Tibial artery (tissue), 4 donors: ENCODE data around the gene GALE.
A peak's percentile ranks its signal among the peaks of the same experiment; 100 is the strongest.

ENCODE experiments used
- DNase-seq, 2 donors: peaks; one replicate each; pipeline ENCODE4 v3.0.0-alpha.2; 2019
- H3K27ac ChIP-seq, 2 donors: fragments of 200-600 bp; sonication (generic) in 1 of 2; 1 replicate in 1 of 2; 2 replicates in 1 of 2; pipeline ENCODE4 v1.5.1; 2018 to 2019; ENCODE audit warnings: mild to moderate bottlenecking in 1 of 2
- H3K27me3 ChIP-seq, 2 donors: fragments of 200-600 bp; sonication (generic) in 1 of 2; one replicate each; pipeline versions ENCODE4 v1.5.1 to v1.6.0; 2016 to 2019
- H3K36me3 ChIP-seq, 3 donors: fragments of 200-600 bp; sonication (generic) in 2 of 3; one replicate each; pipeline ENCODE4 v1.5.1; 2016 to 2019; ENCODE audit warnings: mild to moderate bottlenecking in 2 of 3
- H3K4me1 ChIP-seq, 4 donors: fragments of 200-600 bp; sonication (generic) in 2 of 4; 1 replicate in 3 of 4; 2 replicates in 1 of 4; pipeline ENCODE4 v1.5.1; 2016 to 2019
- H3K4me3 ChIP-seq, 2 donors: fragments of 200-600 bp; sonication (generic) in 1 of 2; 1 replicate in 1 of 2; 2 replicates in 1 of 2; pipeline ENCODE4 v1.5.1; 2018 to 2019; ENCODE audit warnings: mild to moderate bottlenecking in 2 of 2
- H3K9me3 ChIP-seq, 3 donors: fragments of 200-600 bp; sonication (generic) in 1 of 3; one replicate each; pipeline ENCODE4 v1.5.1; 2016 to 2019
- intact Hi-C: fragments of 100-400 bp; cut with DNase I; formaldehyde crosslinking; loops from one replicate; pipeline ENCODE4 v1.15.0; 2023; ENCODE audit warnings: low total_unique reads
- TF ChIP-seq, protein P1 (sequence below), 2 experiments: fragments of 200-600 bp in 1 of 2; fragments of 450-650 bp in 1 of 2; IDR thresholded peaks; one replicate each; pipeline ENCODE4 v1.5.1; 2017 to 2019; ENCODE audit warnings: antibody characterized with exemption in 2 of 2, mild to moderate bottlenecking in 1 of 2, moderate library complexity in 1 of 2

Gene GALE

DNA sequence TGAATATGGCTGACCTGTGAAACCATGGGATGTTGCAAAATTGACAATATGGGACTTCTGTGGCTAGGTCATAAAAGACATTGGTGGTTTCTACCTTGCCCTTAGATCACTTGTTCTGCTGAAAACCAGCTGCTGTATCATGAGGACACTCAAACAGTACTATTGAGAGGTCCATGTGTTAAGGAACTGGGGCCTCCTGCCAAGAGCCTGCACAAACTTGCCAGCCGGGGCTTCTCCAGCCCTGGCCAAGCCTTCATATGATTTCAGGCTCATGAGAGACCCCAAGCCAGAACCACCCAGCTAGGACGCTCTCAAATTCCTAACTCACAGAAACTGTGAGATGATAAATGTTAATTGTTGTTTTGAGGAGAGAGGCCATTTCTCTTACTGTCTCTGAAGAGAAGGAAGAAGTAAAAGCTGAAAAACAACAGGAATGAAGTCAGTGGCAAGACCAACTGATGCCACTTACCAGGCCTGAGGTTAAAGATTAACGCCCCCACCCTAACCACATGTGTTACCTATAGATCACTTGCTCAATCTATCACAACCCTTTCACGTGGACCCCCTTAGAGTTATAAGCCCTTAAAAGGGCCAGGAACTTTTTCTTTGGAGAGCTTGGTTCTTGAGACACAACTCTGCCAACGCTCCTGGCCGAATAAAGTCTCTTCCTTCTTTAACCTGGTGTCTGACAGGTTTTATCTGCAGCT lies 26.2 kb downstream of the GALE start:
- H3K9me3 ChIP-seq, result no peaks in the 10 kb centered on the region
- peaks cover 0 to 18% (median 12%) of the 10 kb centered on the region in 4 donors for H3K4me1 ChIP-seq
- no peaks in the 10 kb centered on the region for H3K27me3 ChIP-seq
- intact Hi-C loops, result no loop called here
- no peak overlapping the region for H3K27ac ChIP-seq
- H3K4me3 ChIP-seq, result no peak overlapping the region
- DNase-seq, result no peak
- TF ChIP-seq, protein P1, sequence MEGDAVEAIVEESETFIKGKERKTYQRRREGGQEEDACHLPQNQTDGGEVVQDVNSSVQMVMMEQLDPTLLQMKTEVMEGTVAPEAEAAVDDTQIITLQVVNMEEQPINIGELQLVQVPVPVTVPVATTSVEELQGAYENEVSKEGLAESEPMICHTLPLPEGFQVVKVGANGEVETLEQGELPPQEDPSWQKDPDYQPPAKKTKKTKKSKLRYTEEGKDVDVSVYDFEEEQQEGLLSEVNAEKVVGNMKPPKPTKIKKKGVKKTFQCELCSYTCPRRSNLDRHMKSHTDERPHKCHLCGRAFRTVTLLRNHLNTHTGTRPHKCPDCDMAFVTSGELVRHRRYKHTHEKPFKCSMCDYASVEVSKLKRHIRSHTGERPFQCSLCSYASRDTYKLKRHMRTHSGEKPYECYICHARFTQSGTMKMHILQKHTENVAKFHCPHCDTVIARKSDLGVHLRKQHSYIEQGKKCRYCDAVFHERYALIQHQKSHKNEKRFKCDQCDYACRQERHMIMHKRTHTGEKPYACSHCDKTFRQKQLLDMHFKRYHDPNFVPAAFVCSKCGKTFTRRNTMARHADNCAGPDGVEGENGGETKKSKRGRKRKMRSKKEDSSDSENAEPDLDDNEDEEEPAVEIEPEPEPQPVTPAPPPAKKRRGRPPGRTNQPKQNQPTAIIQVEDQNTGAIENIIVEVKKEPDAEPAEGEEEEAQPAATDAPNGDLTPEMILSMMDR (IDR thresholded peaks at IDR 0.05), result no peak
- peaks cover 0 to 17% (median 13%) of the 10 kb centered on the region in 3 donors for H3K36me3 ChIP-seq

DNA sequence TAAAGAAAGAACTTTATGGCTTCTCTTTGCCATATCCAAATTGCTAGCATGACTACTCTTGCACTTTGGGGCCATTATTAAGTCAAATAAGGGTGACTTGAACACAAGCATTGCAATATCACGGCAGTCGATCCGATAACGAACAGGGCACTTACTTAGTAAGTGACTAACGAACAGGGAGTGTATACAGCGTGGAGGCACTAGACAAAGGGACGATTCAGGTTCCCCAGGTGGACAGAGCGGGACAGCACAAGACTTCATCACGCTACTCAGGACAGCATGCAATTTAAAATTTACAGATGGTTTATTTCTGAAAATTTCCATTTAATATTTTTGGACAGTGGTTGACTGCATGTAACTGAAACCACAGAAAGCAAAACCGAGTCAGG lies 27.7 kb downstream of the GALE start:
- Histone ChIP-seq H3K4me1 (peaks cover 0 to 11% (median 6%) of the 10 kb centered on the region in 4 donors), H3K36me3 (peaks cover 0 to 19% (median 13%) of the 10 kb centered on the region in 3 donors), H3K4me3 (no peak overlapping the region), H3K27ac (no peak overlapping the region), H3K9me3 (no peaks in the 10 kb centered on the region), H3K27me3 (no peaks in the 10 kb centered on the region)
- intact Hi-C loops, result no loop called here
- no peak for DNase-seq
- TF ChIP-seq, protein P1 (IDR thresholded peaks at IDR 0.05), result no peak

DNA sequence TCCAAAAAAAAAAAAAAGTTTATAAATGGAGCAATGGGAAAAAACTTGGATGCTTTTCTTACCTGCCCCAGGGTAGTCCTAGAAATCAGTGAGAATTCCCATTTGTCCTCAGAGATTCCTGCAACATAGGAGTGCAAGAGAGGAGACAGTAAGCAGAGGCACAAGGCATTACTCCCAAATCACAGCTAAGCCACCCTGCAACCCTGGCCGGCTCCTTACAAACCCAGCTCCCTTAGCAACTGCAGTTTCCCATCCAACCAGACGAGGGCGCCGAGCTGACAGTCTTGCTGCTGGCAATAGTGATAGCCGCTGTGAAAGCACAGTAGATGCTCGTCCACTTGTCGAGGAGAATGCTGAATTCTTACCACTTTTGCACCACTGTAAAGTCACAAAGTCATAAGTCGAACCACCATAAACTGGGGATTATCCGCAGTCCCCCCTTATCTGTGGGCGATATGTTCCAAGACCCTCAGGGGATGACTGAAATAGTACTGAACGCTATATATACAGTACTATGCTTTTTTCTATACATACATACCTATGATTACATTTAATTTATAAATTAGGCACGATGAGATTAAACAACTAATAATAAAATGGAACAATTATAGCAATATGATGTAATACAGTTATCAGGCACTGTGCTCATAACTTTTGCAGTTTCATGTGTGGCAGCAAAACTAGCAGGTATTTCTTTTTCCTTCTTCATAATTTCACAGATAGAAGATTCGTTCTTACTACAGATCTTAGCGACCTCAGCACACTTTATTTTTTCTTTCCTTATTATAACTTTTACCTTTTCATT lies 28.3 kb downstream of the GALE start:
- Histone ChIP-seq H3K27ac (no peak overlapping the region), H3K9me3 (no peaks in the 10 kb centered on the region), H3K36me3 (peaks cover 0 to 24% (median 13%) of the 10 kb centered on the region in 3 donors), H3K4me1 (peaks cover 0 to 7% (median 2%) of the 10 kb centered on the region in 4 donors), H3K4me3 (no peak overlapping the region), H3K27me3 (no peaks in the 10 kb centered on the region)
- TF ChIP-seq, protein P1 (IDR thresholded peaks at IDR 0.05), result peak; percentile 86 to 94
- peak; percentile 89 to 90 for DNase-seq
- intact Hi-C loops, result no loop called here

DNA sequence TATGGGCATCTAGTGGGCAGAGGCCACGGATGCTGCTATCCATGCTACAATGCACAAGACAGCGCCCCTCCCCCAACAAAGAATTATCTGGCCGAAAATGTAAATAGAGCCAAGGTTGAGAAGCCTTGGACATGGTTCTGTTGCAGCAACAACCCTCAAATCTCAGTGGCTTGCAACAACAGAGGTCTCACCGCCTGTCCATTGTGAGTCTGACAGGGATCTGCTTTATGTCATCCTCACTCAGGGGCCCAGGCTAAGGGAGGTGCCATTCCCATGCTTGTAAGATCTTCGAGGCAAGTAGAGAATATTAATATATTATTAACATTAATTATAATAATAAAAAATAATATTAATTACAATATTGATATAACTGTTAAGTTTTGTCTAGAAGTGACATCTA lies 31.8 kb downstream of the GALE start:
- no peak for DNase-seq
- TF ChIP-seq, protein P1 (IDR thresholded peaks at IDR 0.05), result no peak
- Histone ChIP-seq H3K36me3 (peaks cover 9 to 49% (median 34%) of the 10 kb centered on the region in 3 donors), H3K4me3 (no peak overlapping the region), H3K4me1 (peaks cover 0 to 5% (median 0%) of the 10 kb centered on the region in 4 donors), H3K9me3 (no peaks in the 10 kb centered on the region), H3K27ac (no peak overlapping the region), H3K27me3 (no peaks in the 10 kb centered on the region)
- intact Hi-C loops, result no loop called here

DNA sequence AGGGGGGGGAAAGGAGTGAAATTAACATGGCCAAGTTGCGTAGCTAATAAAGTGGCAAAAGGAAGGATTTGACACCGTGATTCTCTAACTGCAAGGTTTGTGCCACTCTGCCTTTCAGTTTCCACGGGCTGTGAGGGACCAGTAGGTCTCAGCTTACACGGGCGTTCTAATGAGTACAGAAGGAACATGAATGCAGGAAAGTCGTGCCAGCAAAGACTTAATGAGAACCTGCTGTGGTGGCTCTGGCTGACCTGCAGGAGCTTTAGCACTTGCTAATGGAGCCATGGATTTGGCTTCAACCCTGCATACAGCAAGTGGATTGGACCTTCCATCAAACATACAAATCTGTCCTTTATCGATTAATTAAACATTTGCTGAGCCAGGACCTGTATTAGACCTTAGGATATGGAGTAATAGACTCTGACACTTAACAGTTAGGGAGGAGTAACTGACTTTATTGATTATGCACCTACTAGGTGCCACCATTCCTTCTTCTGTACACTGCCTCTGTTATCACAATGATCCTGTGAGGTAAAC lies 37.4 kb downstream of the GALE start:
- Histone ChIP-seq H3K27me3 (no peaks in the 10 kb centered on the region), H3K4me1 (no peaks in the 10 kb centered on the region), H3K27ac (no peak overlapping the region), H3K9me3 (no peaks in the 10 kb centered on the region), H3K4me3 (no peak overlapping the region), H3K36me3 (peaks cover 33 to 84% (median 50%) of the 10 kb centered on the region in 3 donors)
- no peak for DNase-seq
- intact Hi-C loops, result no loop called here
- TF ChIP-seq, protein P1 (IDR thresholded peaks at IDR 0.05), result no peak
